Smooth muscle cell (in vitro differentiated cells): ENCODE data around the gene ADAMTSL5. TPM values are rescaled to one million over a fixed set of nuclear protein-coding genes. Genes with fewer than 3 reads are reported as not detected.

Experiments used
- DNase-seq: peaks from one replicate; lab custom pipeline; 2025; ENCODE audit not compliant: unreplicated experiment; lab: John Stamatoyannopoulos, UW
- H2AFZ ChIP-seq: fragments of 200-600 bp; sonication (generic); 2 replicates; pipeline ENCODE4 v1.6.0; 2016; ENCODE audit warnings: antibody characterized with exemption, low read depth, mild to moderate bottlenecking
- H3F3A ChIP-seq: fragments of 200-600 bp; sonication (generic); 2 replicates; pipeline ENCODE4 v1.6.0; 2017; ENCODE audit warnings: antibody characterized with exemption, low read depth
- H3K27ac ChIP-seq: fragments of 200-600 bp; sonication (generic); 2 replicates; pipeline ENCODE4 v1.5.1; 2016; ENCODE audit warnings: low read depth, mild to moderate bottlenecking
- H3K27me3 ChIP-seq: fragments of 200-600 bp; sonication (generic); 2 replicates; pipeline ENCODE4 v1.6.1; 2016; ENCODE audit warnings: low read depth, mild to moderate bottlenecking
- H3K36me3 ChIP-seq: fragments of 200-600 bp; sonication (generic); 2 replicates; pipeline ENCODE4 v1.5.1; 2016; ENCODE audit warnings: low read depth
- H3K4me1 ChIP-seq: fragments of 200-600 bp; sonication (generic); 2 replicates; pipeline ENCODE4 v1.5.1; 2016; ENCODE audit warnings: low read depth
- H3K4me2 ChIP-seq: fragments of 200-600 bp; sonication (generic); 2 replicates; pipeline ENCODE4 v1.6.0; 2016; ENCODE audit warnings: mild to moderate bottlenecking
- H3K4me3 ChIP-seq: fragments of 200-600 bp; sonication (generic); 2 replicates; pipeline ENCODE4 v1.5.1; 2016; ENCODE audit warnings: mild to moderate bottlenecking
- H3K79me2 ChIP-seq: fragments of 200-600 bp; sonication (generic); 2 replicates; pipeline ENCODE4 v1.6.0; 2016; ENCODE audit warnings: low read depth, mild to moderate bottlenecking
- H3K9ac ChIP-seq: fragments of 200-600 bp; sonication (generic); 2 replicates; pipeline ENCODE4 v1.6.0; 2016; ENCODE audit warnings: low read depth
- H3K9me3 ChIP-seq: fragments of 200-600 bp; sonication (generic); replicated peaks from 2 replicates; pipeline ENCODE4 v1.5.1; 2016; ENCODE audit warnings: low read depth
- H4K20me1 ChIP-seq: fragments of 200-600 bp; sonication (generic); 2 replicates; pipeline ENCODE4 v1.6.0; 2016; ENCODE audit warnings: low read depth
- CTCF ChIP-seq: fragments of 200-600 bp; sonication (generic); IDR thresholded peaks from 2 replicates; pipeline ENCODE4 v1.5.1; 2017; ENCODE audit warnings: borderline replicate concordance, mild to moderate bottlenecking, antibody characterized with exemption; ENCODE audit not compliant: insufficient read depth, poor library complexity, severe bottlenecking
- WGBS: methylation state at CpG from one replicate; pipeline ENCODE4 v1.1.7; 2016; ENCODE audit warnings: low lambda C conversion rate; 5-methylcytosine and 5-hydroxymethylcytosine counted together
- polyA plus RNA-seq: library from polyadenylated mRNA; unstranded; fragments of >200 nt; fragmentation: Nextera tagmentation; extraction: Ambion mirVana; gene quantifications from 2 replicates; pipeline ENCODE4 v1.2.1, GENCODE V29; 2016
- total RNA-seq: library from RNA; depleted of rRNA; stranded (reverse); fragments of >200 nt; gene quantifications from 2 replicates; pipeline ENCODE4 v1.2.3, GENCODE V29; 2014

Gene ADAMTSL5
- total and polyA plus RNA-seq, 2 experiments from 2014 or later: 16.4 to 24.3 TPM

- 10% methylated on average over 57 of the region's 73 CpGs for WGBS
- H3K9ac ChIP-seq: peak within 1 kb of the TSS; percentile 52
- H3K9me3 ChIP-seq: no peaks in the 10 kb centered on the region
- H4K20me1 ChIP-seq: no peaks in the 10 kb centered on the region
- H3K27me3 ChIP-seq: no peaks in the 10 kb centered on the region
- peaks cover 12% of the 10 kb centered on the region for H3K4me1 ChIP-seq
- no peaks in the 10 kb centered on the region for H3K79me2 ChIP-seq
- no peaks in the 10 kb centered on the region for H3K36me3 ChIP-seq
- H3K4me3 ChIP-seq: peak within 1 kb of the TSS; percentile 63
- DNase-seq: no peak
- peak within 1 kb of the TSS; percentile 94 for H3K4me2 ChIP-seq
- peak within 1 kb of the TSS; percentile 91 for H2AFZ ChIP-seq
- H3K27ac ChIP-seq: peak within 1 kb of the TSS; percentile 65
- no peak for TF ChIP-seq CTCF
- no peaks in the 10 kb centered on the region for H3F3A ChIP-seq
Observed at GRCh38 chr19:1491114-1491848, 21.5 kb downstream of the ADAMTSL5 start, which contains the start of gene REEP6. Gene REEP6 (plus strand): TSS chr19:1491181. CDS start chr19:1491270, 89 bp downstream.

GRCh38 chr19:1490311-1491113 is 22.3 kb downstream of the ADAMTSL5 start, which contains the start of gene PCSK4:
Gene PCSK4 (minus strand): TSS chr19:1490350. CDS start chr19:1490346, 4 bp downstream.
- Histone ChIP-seq H3K79me2 (no peaks in the 10 kb centered on the region), H3K27me3 (no peaks in the 10 kb centered on the region), H4K20me1 (no peaks in the 10 kb centered on the region), H3K9me3 (no peaks in the 10 kb centered on the region), H3K4me2 (peak within 1 kb of the TSS; percentile 94), H3K27ac (peak within 1 kb of the TSS; percentile 65), H2AFZ (peak within 1 kb of the TSS; percentile 91), H3K4me3 (peak within 1 kb of the TSS; percentile 63), H3F3A (no peaks in the 10 kb centered on the region), H3K9ac (peak within 1 kb of the TSS; percentile 52), H3K36me3 (no peaks in the 10 kb centered on the region), H3K4me1 (peaks cover 12% of the 10 kb centered on the region)
- TF ChIP-seq CTCF: no peak
- 0% methylated on average over 43 of the region's 74 CpGs for WGBS
- DNase-seq: peak; percentile 99

- no peaks in the 10 kb centered on the region for H3F3A ChIP-seq
- peak overlapping the region; percentile 63 for H3K4me3 ChIP-seq
- H3K9ac ChIP-seq: peak overlapping the region; percentile 52
- no peak for DNase-seq
- peaks cover 12% of the 10 kb centered on the region for H3K4me1 ChIP-seq
- no peaks in the 10 kb centered on the region for H3K27me3 ChIP-seq
- TF ChIP-seq CTCF: no peak
- H3K4me2 ChIP-seq: peak overlapping the region; percentile 94
- no peaks in the 10 kb centered on the region for H3K36me3 ChIP-seq
- H3K79me2 ChIP-seq: no peaks in the 10 kb centered on the region
- peak overlapping the region; percentile 65 for H3K27ac ChIP-seq
- 46% methylated on average over 31 of the region's 37 CpGs for WGBS
- no peaks in the 10 kb centered on the region for H3K9me3 ChIP-seq
- H2AFZ ChIP-seq: peak overlapping the region; percentile 91
- no peaks in the 10 kb centered on the region for H4K20me1 ChIP-seq
Observed at GRCh38 chr19:1489463-1490310, 23.1 kb downstream of the ADAMTSL5 start.
